Measurements from ENCODE around the gene NHS. TPM values are rescaled to one million over a fixed set of nuclear protein-coding genes. Genes with fewer than 3 reads are reported as not detected.

Gene NHS
- total and polyA plus RNA-seq, 4 donors = 14.1 to 17.7 (median 15.8) TPM

- WGBS (ENCODE audit: insufficient coverage) = no CpG with 5 or more reads among the region's 3 CpGs
Measured at GRCh38 chrX:17373337-17373736, 1.7 kb upstream of the NHS start.

GRCh38 chrX:17375367-17375636 lies 302 bp downstream of the NHS start:
- Histone ChIP-seq H3K36me3 (ENCODE audit: control insufficient read depth, insufficient read depth, low read length) (no peaks in the 10 kb centered on the region), H3K4me3 (ENCODE audit: low read depth, low read length) (peak overlapping the region; percentile 64), H3K9me3 (ENCODE audit: control insufficient read depth, insufficient read depth, low read length) (peaks cover under 1% of the 10 kb centered on the region), H3K27ac (ENCODE audit: low read depth, low read length) (peak overlapping the region; percentile 40), H3K27me3 (ENCODE audit: control insufficient read depth, insufficient read depth, low read length) (peaks cover 53% of the 10 kb centered on the region), H3K4me1 (ENCODE audit: control insufficient read depth, insufficient read depth, low read length) (peaks cover 18% of the 10 kb centered on the region)
- no peak for DNase-seq (ENCODE audit: low read depth in 4 of 6, low spot score in 6 of 6)
- 20% methylated on average over 18 of the region's 18 CpGs for WGBS (ENCODE audit: insufficient coverage)

More at GRCh38 chrX:17373337-17373736, 1.7 kb upstream of the NHS start:
- Histone ChIP-seq H3K4me3 (ENCODE audit: low read depth, low read length) (no peak overlapping the region), H3K9me3 (ENCODE audit: control insufficient read depth, insufficient read depth, low read length) (no peaks in the 10 kb centered on the region), H3K27ac (ENCODE audit: low read depth, low read length) (no peak overlapping the region), H3K36me3 (ENCODE audit: control insufficient read depth, insufficient read depth, low read length) (no peaks in the 10 kb centered on the region), H3K4me1 (ENCODE audit: control insufficient read depth, insufficient read depth, low read length) (peaks cover 18% of the 10 kb centered on the region), H3K27me3 (ENCODE audit: control insufficient read depth, insufficient read depth, low read length) (peaks cover 49% of the 10 kb centered on the region)
- no peak for DNase-seq (ENCODE audit: low read depth in 4 of 6, low spot score in 6 of 6)

GRCh38 chrX:17375637-17376430 lies 834 bp downstream of the NHS start:
- Histone ChIP-seq H3K27ac (ENCODE audit: low read depth, low read length) (peak overlapping the region; percentile 40), H3K4me1 (ENCODE audit: control insufficient read depth, insufficient read depth, low read length) (peaks cover 18% of the 10 kb centered on the region), H3K36me3 (ENCODE audit: control insufficient read depth, insufficient read depth, low read length) (no peaks in the 10 kb centered on the region), H3K27me3 (ENCODE audit: control insufficient read depth, insufficient read depth, low read length) (peaks cover 52% of the 10 kb centered on the region), H3K4me3 (ENCODE audit: low read depth, low read length) (peak overlapping the region; percentile 64), H3K9me3 (ENCODE audit: control insufficient read depth, insufficient read depth, low read length) (peaks cover 3% of the 10 kb centered on the region)
- WGBS (ENCODE audit: insufficient coverage) = 21% methylated on average over 94 of the region's 103 CpGs
- peak in 2 of 6 donors; percentile 33 to 38 for DNase-seq (ENCODE audit: low read depth in 4 of 6, low spot score in 6 of 6)

GRCh38 chrX:17376431-17377077 lies 1.6 kb downstream of the NHS start:
- 29% methylated on average over 30 of the region's 31 CpGs for WGBS (ENCODE audit: insufficient coverage)
- Histone ChIP-seq H3K27me3 (ENCODE audit: control insufficient read depth, insufficient read depth, low read length) (peaks cover 50% of the 10 kb centered on the region), H3K9me3 (ENCODE audit: control insufficient read depth, insufficient read depth, low read length) (peaks cover 7% of the 10 kb centered on the region), H3K36me3 (ENCODE audit: control insufficient read depth, insufficient read depth, low read length) (no peaks in the 10 kb centered on the region), H3K4me1 (ENCODE audit: control insufficient read depth, insufficient read depth, low read length) (peaks cover 18% of the 10 kb centered on the region), H3K4me3 (ENCODE audit: low read depth, low read length) (peak overlapping the region; percentile 64), H3K27ac (ENCODE audit: low read depth, low read length) (no peak overlapping the region)
- DNase-seq (ENCODE audit: low read depth in 4 of 6, low spot score in 6 of 6) = peak in 2 of 6 donors; percentile 13 to 26

GRCh38 chrX:17377091-17377717 lies 2.2 kb downstream of the NHS start:
- Histone ChIP-seq H3K4me1 (ENCODE audit: control insufficient read depth, insufficient read depth, low read length) (peaks cover 18% of the 10 kb centered on the region), H3K9me3 (ENCODE audit: control insufficient read depth, insufficient read depth, low read length) (peaks cover 9% of the 10 kb centered on the region), H3K27me3 (ENCODE audit: control insufficient read depth, insufficient read depth, low read length) (peaks cover 45% of the 10 kb centered on the region), H3K36me3 (ENCODE audit: control insufficient read depth, insufficient read depth, low read length) (no peaks in the 10 kb centered on the region), H3K4me3 (ENCODE audit: low read depth, low read length) (peak overlapping the region; percentile 64), H3K27ac (ENCODE audit: low read depth, low read length) (no peak overlapping the region)
- WGBS (ENCODE audit: insufficient coverage) = 21% methylated on average over 39 of the region's 46 CpGs
- DNase-seq (ENCODE audit: low read depth in 4 of 6, low spot score in 6 of 6) = peak in 2 of 6 donors; percentile 39 to 72

GRCh38 chrX:17377795-17378194 lies 2.8 kb downstream of the NHS start:
- WGBS (ENCODE audit: insufficient coverage) = 13% methylated on average over 3 of the region's 9 CpGs
- peaks cover 18% of the 10 kb centered on the region for H3K4me1 ChIP-seq (ENCODE audit: control insufficient read depth, insufficient read depth, low read length)
- no peak overlapping the region for H3K27ac ChIP-seq (ENCODE audit: low read depth, low read length)
- H3K9me3 ChIP-seq (ENCODE audit: control insufficient read depth, insufficient read depth, low read length) = peaks cover 9% of the 10 kb centered on the region
- H3K4me3 ChIP-seq (ENCODE audit: low read depth, low read length) = peak overlapping the region; percentile 64
- H3K36me3 ChIP-seq (ENCODE audit: control insufficient read depth, insufficient read depth, low read length) = no peaks in the 10 kb centered on the region
- no peak for DNase-seq (ENCODE audit: low read depth in 4 of 6, low spot score in 6 of 6)
- H3K27me3 ChIP-seq (ENCODE audit: control insufficient read depth, insufficient read depth, low read length) = peaks cover 41% of the 10 kb centered on the region

- WGBS (ENCODE audit: insufficient coverage) = 89% methylated on average over 8 of the region's 9 CpGs
- Histone ChIP-seq H3K4me3 (ENCODE audit: low read depth, low read length) (no peak overlapping the region), H3K36me3 (ENCODE audit: control insufficient read depth, insufficient read depth, low read length) (no peaks in the 10 kb centered on the region), H3K4me1 (ENCODE audit: control insufficient read depth, insufficient read depth, low read length) (peaks cover 18% of the 10 kb centered on the region), H3K27ac (ENCODE audit: low read depth, low read length) (no peak overlapping the region), H3K9me3 (ENCODE audit: control insufficient read depth, insufficient read depth, low read length) (peaks cover 9% of the 10 kb centered on the region), H3K27me3 (ENCODE audit: control insufficient read depth, insufficient read depth, low read length) (peaks cover 30% of the 10 kb centered on the region)
- DNase-seq (ENCODE audit: low read depth in 4 of 6, low spot score in 6 of 6) = no peak
Measured at GRCh38 chrX:17380221-17380620, 5.2 kb downstream of the NHS start.

GRCh38 chrX:17390419-17390850 lies 15.4 kb downstream of the NHS start:
- H3K36me3 ChIP-seq (ENCODE audit: control insufficient read depth, insufficient read depth, low read length) = no peaks in the 10 kb centered on the region
- H3K9me3 ChIP-seq (ENCODE audit: control insufficient read depth, insufficient read depth, low read length) = no peaks in the 10 kb centered on the region
- 89% methylated on average over 2 of the region's 5 CpGs for WGBS (ENCODE audit: insufficient coverage)
- no peak for DNase-seq (ENCODE audit: low read depth in 4 of 6, low spot score in 6 of 6)
- no peaks in the 10 kb centered on the region for H3K4me1 ChIP-seq (ENCODE audit: control insufficient read depth, insufficient read depth, low read length)
- no peak overlapping the region for H3K4me3 ChIP-seq (ENCODE audit: low read depth, low read length)
- H3K27me3 ChIP-seq (ENCODE audit: control insufficient read depth, insufficient read depth, low read length) = peaks cover 12% of the 10 kb centered on the region
- no peak overlapping the region for H3K27ac ChIP-seq (ENCODE audit: low read depth, low read length)

- H3K9me3 ChIP-seq (ENCODE audit: control insufficient read depth, insufficient read depth, low read length) = no peaks in the 10 kb centered on the region
- DNase-seq (ENCODE audit: low read depth in 4 of 6, low spot score in 6 of 6) = no peak
- H3K27ac ChIP-seq (ENCODE audit: low read depth, low read length) = no peak overlapping the region
- H3K4me1 ChIP-seq (ENCODE audit: control insufficient read depth, insufficient read depth, low read length) = no peaks in the 10 kb centered on the region
- no peaks in the 10 kb centered on the region for H3K36me3 ChIP-seq (ENCODE audit: control insufficient read depth, insufficient read depth, low read length)
- no peak overlapping the region for H3K4me3 ChIP-seq (ENCODE audit: low read depth, low read length)
- peaks cover 11% of the 10 kb centered on the region for H3K27me3 ChIP-seq (ENCODE audit: control insufficient read depth, insufficient read depth, low read length)
- WGBS (ENCODE audit: insufficient coverage) = no CpG with 5 or more reads among the region's 1 CpG
Measured at GRCh38 chrX:17395154-17395553, 20.2 kb downstream of the NHS start.

Measured in spinal cord (tissue), 10 donors.